Cerebellar cortex (tissue), 1 donor: ENCODE results near the gene FAM83G.
"Not testable (repeated sequence)": the region's sequence is repeated elsewhere in the genome, so short reads cannot be mapped to it uniquely, and the experiment has no call there.

Experiments used
- DNase-seq: peaks from one replicate; pipeline ENCODE4 v3.0.0-alpha.2; 2015; ENCODE audit warnings: low spot score

FAM83G gene

GRCh38 chr17:18951941-18952842 lies 52.4 kb downstream of the FAM83G start, which contains the start of gene SLC5A10:
Gene SLC5A10 (plus strand): TSS chr17:18952165. CDS start chr17:18952206, 41 bp downstream.
- DNase-seq: no peak

- no peak for DNase-seq
Observed at GRCh38 chr17:18950944-18951905, 53.3 kb downstream of the FAM83G start.

GRCh38 chr17:18950346-18950745 lies 54.2 kb downstream of the FAM83G start:
- DNase-seq: no peak

GRCh38 chr17:18949566-18949965 lies 55.0 kb downstream of the FAM83G start:
- DNase-seq: no peak

GRCh38 chr17:18948476-18949006 lies 56.0 kb downstream of the FAM83G start:
- DNase-seq: no peak

- no peak for DNase-seq
Observed at GRCh38 chr17:18947866-18948265, 56.7 kb downstream of the FAM83G start.

- DNase-seq: no peak
Observed at GRCh38 chr17:18946536-18946935, 58.0 kb downstream of the FAM83G start.

GRCh38 chr17:18944646-18945045 lies 59.9 kb downstream of the FAM83G start:
- DNase-seq: no peak

- no peak for DNase-seq
Observed at GRCh38 chr17:18938692-18939023, 65.9 kb downstream of the FAM83G start.

GRCh38 chr17:18937981-18938691 lies 66.4 kb downstream of the FAM83G start:
- DNase-seq: no peak

- DNase-seq: no peak
Observed at GRCh38 chr17:18933102-18934058, 71.2 kb downstream of the FAM83G start.

- DNase-seq: no peak
Observed at GRCh38 chr17:18932360-18933055, 72.1 kb downstream of the FAM83G start.

- no peak for DNase-seq
Observed at GRCh38 chr17:18928628-18929125, 75.9 kb downstream of the FAM83G start.

- DNase-seq: no peak
Observed at GRCh38 chr17:18925187-18925586, 79.4 kb downstream of the FAM83G start.

- DNase-seq: not testable (repeated sequence)
Observed at GRCh38 chr17:18922596-18922995, 82.0 kb downstream of the FAM83G start.

GRCh38 chr17:18921912-18922451 lies 82.6 kb downstream of the FAM83G start:
- DNase-seq: no peak

- no peak for DNase-seq
Observed at GRCh38 chr17:18921485-18921884, 83.1 kb downstream of the FAM83G start.

- no peak for DNase-seq
Observed at GRCh38 chr17:18920911-18921441, 83.6 kb downstream of the FAM83G start.

- DNase-seq: no peak
Observed at GRCh38 chr17:18919963-18920362, 84.6 kb downstream of the FAM83G start.
